ENCODE data around the gene SLC44A1.

GRCh38 chr9:105251733-105252404 is 7.4 kb downstream of the SLC44A1 start:
- TF ChIP-seq MYC (IDR thresholded peaks at IDR 0.05; ENCODE audit: borderline replicate concordance, low read length) (no peak), POLR2A (IDR thresholded peaks at IDR 0.05; ENCODE audit: low read length) (no peak), FOSL2 (IDR thresholded peaks at IDR 0.05) (no peak), FOSL2 (CRISPR knock-in tag; IDR thresholded peaks at IDR 0.05) (no peak), MAZ (IDR thresholded peaks at IDR 0.05; ENCODE audit: borderline replicate concordance, low read depth, low read length) (no peak), REST (IDR thresholded peaks at IDR 0.05) (no peak), PBX3 (IDR thresholded peaks at IDR 0.05) (no peak), CTCF (IDR thresholded peaks at IDR 0.05) (no peak)
